Trophoblast cell (in vitro differentiated cells and primary cell): ENCODE data around the gene HPGD.

Experiments
- DNase-seq, 2 donors: peaks; one replicate each; pipeline ENCODE4 v3.0.0-alpha.2; 2016
- H2AFZ ChIP-seq: 2 replicates; pipeline ENCODE4 v1.6.1; 2013; ENCODE audit warnings: low read length, moderate library complexity, mild to moderate bottlenecking; ENCODE audit not compliant: insufficient read depth, poor library complexity
- H2AK5ac ChIP-seq: 2 replicates; pipeline ENCODE4 v1.6.1; 2013; ENCODE audit warnings: mild to moderate bottlenecking, low read length
- H2BK120ac ChIP-seq: 2 replicates; pipeline ENCODE4 v1.6.1; 2013; ENCODE audit warnings: low read length, mild to moderate bottlenecking, moderate library complexity; ENCODE audit not compliant: insufficient read depth, poor library complexity
- H2BK12ac ChIP-seq: 2 replicates; pipeline ENCODE4 v1.6.1; 2013; ENCODE audit warnings: mild to moderate bottlenecking, low read length, moderate library complexity
- H2BK5ac ChIP-seq: 2 replicates; pipeline ENCODE4 v1.6.1; 2013; ENCODE audit warnings: low read length, low read depth, moderate library complexity, mild to moderate bottlenecking; ENCODE audit not compliant: poor library complexity
- H3K14ac ChIP-seq: 2 replicates; pipeline ENCODE4 v1.6.1; 2013; ENCODE audit warnings: mild to moderate bottlenecking, low read length
- H3K18ac ChIP-seq: 2 replicates; pipeline ENCODE4 v1.6.1; 2013; ENCODE audit warnings: mild to moderate bottlenecking, low read length
- H3K23ac ChIP-seq: 2 replicates; pipeline ENCODE4 v1.6.1; 2013; ENCODE audit warnings: low read length
- H3K27ac ChIP-seq: 2 replicates; pipeline ENCODE4 v1.5.1; 2013; ENCODE audit warnings: low read depth, mild to moderate bottlenecking, inconsistent platforms, low read length, moderate library complexity
- H3K27me3 ChIP-seq: 2 replicates; pipeline ENCODE4 v1.6.1; 2013; ENCODE audit warnings: inconsistent platforms, mild to moderate bottlenecking, low read length, moderate library complexity; ENCODE audit not compliant: insufficient read depth
- H3K36me3 ChIP-seq, 2 experiments: 1 replicate in 1 of 2; 2 replicates in 1 of 2; pipeline ENCODE4 v1.6.1; 2013; ENCODE audit warnings: low read length in 2 of 2, mild to moderate bottlenecking in 2 of 2, moderate library complexity in 1 of 2; ENCODE audit not compliant: insufficient read depth in 2 of 2, control insufficient read depth in 1 of 2
- H3K4ac ChIP-seq: 2 replicates; pipeline ENCODE4 v1.6.1; 2013; ENCODE audit warnings: low read depth, mild to moderate bottlenecking, low read length, moderate library complexity
- H3K4me1 ChIP-seq, 2 experiments: 1 replicate in 1 of 2; 2 replicates in 1 of 2; pipeline ENCODE4 v1.6.1; 2013; ENCODE audit warnings: low read length in 2 of 2, mild to moderate bottlenecking in 2 of 2, moderate library complexity in 1 of 2; ENCODE audit not compliant: insufficient read depth in 2 of 2, control insufficient read depth in 1 of 2
- H3K4me2 ChIP-seq: 2 replicates; pipeline ENCODE4 v1.6.1; 2013; ENCODE audit warnings: inconsistent platforms, mild to moderate bottlenecking, low read length, moderate library complexity
- H3K4me3 ChIP-seq: 2 replicates; pipeline ENCODE4 v1.5.1; 2013; ENCODE audit warnings: mild to moderate bottlenecking, low read depth, low read length, inconsistent platforms
- H3K79me1 ChIP-seq: one replicate; pipeline ENCODE4 v1.6.1; 2013; ENCODE audit warnings: low read length
- H3K79me2 ChIP-seq: 2 replicates; pipeline ENCODE4 v1.6.1; 2013; ENCODE audit warnings: low read length, mild to moderate bottlenecking; ENCODE audit not compliant: control insufficient read depth, insufficient read depth, poor library complexity
- H3K9ac ChIP-seq: 2 replicates; pipeline ENCODE4 v1.6.1; 2013; ENCODE audit warnings: mild to moderate bottlenecking, low read length
- H3K9me3 ChIP-seq: 2 replicates; pipeline ENCODE4 v1.6.1; 2013; ENCODE audit warnings: low read depth, mild to moderate bottlenecking, control low read depth, inconsistent platforms, low read length; ENCODE audit not compliant: insufficient read depth
- H4K12ac ChIP-seq: 2 replicates; pipeline ENCODE4 v1.6.1; 2013; ENCODE audit warnings: low read depth, mild to moderate bottlenecking, low read length, moderate library complexity
- H4K8ac ChIP-seq: 2 replicates; pipeline ENCODE4 v1.6.1; 2013; ENCODE audit warnings: low read depth, mild to moderate bottlenecking, low read length, moderate library complexity
- H4K91ac ChIP-seq: one replicate; pipeline ENCODE4 v1.6.1; 2013; ENCODE audit warnings: low read depth, mild to moderate bottlenecking, low read length, moderate library complexity
- WGBS: extraction: QIAGEN DNeasy Blood & Tissue Kit; methylation state at CpG from one replicate; pipeline ENCODE4 v1.1.7; 2013; ENCODE audit warnings: missing lambda C conversion rate; ENCODE audit not compliant: insufficient read length, insufficient coverage; ENCODE audit errors: extremely low coverage; 5-methylcytosine and 5-hydroxymethylcytosine counted together

Gene HPGD

DNA sequence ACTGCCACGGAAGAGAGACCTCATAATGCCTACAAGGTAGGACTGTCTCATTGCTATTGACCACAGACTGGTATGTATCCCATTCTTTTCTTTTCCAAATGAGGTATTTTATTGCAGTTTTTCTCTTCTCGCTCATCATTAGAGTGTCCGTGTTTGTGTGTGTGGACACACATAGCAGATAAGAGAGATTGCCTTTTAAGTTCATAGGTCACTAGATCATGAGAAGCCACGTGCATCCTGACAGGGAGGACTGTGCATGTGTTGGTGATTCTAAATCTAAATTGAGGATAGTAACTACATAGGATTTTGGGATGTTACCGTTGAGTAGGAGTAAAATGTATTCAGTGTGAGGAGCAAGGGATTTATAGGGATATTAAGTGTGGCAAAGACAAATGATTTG, 37.3 kb downstream of the HPGD start:
- H3K4me3 ChIP-seq, result no peak overlapping the region
- H3K4me2 ChIP-seq, result no peak overlapping the region
- H3K79me2 ChIP-seq, result no peaks in the 10 kb centered on the region
- no peak overlapping the region for H2BK120ac ChIP-seq
- H3K23ac ChIP-seq, result no peak overlapping the region
- H4K12ac ChIP-seq, result no peak overlapping the region
- H3K4me1 ChIP-seq, result no peaks in the 10 kb centered on the region
- no peak overlapping the region for H2AFZ ChIP-seq
- no peak overlapping the region for H2BK5ac ChIP-seq
- DNase-seq, result no peak
- no peak overlapping the region for H3K9ac ChIP-seq
- no peaks in the 10 kb centered on the region for H3K9me3 ChIP-seq
- no CpG with 5 or more reads among the region's 5 CpGs for WGBS
- no peak overlapping the region for H3K18ac ChIP-seq
- no peak overlapping the region for H4K91ac ChIP-seq
- H2BK12ac ChIP-seq, result no peak overlapping the region
- no peak overlapping the region for H3K27ac ChIP-seq
- H3K4ac ChIP-seq, result no peak overlapping the region
- H3K36me3 ChIP-seq, result no peaks in the 10 kb centered on the region
- H4K8ac ChIP-seq, result no peak overlapping the region
- H3K14ac ChIP-seq, result no peak overlapping the region
- no peak overlapping the region for H2AK5ac ChIP-seq
- H3K27me3 ChIP-seq, result no peaks in the 10 kb centered on the region
- peaks cover 3% of the 10 kb centered on the region for H3K79me1 ChIP-seq

DNA sequence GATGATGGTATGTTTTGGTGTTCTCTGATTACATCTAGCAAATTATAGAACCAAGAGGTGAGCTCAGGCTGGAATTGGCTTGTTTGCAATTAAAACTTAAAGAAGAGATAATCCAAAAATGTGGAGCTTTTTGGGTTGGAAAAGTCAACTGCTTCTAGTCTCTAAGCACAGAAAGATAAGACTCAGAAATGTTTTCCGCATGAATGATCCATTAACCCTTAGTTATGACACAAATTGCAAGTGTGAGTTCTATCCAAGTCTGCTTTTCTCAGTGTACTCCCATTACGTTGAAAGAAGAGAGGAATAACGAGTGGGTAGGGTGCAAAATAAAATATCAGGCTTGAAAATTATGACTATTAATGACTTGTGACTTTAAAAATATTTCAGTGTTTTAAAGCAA, 38.5 kb downstream of the HPGD start:
- no peaks in the 10 kb centered on the region for H3K79me2 ChIP-seq
- no peak overlapping the region for H2BK120ac ChIP-seq
- H3K4me2 ChIP-seq, result no peak overlapping the region
- WGBS, result no CpG with 5 or more reads among the region's 3 CpGs
- no peak overlapping the region for H3K23ac ChIP-seq
- H4K12ac ChIP-seq, result no peak overlapping the region
- H4K8ac ChIP-seq, result no peak overlapping the region
- H3K4me1 ChIP-seq, result no peaks in the 10 kb centered on the region
- no peaks in the 10 kb centered on the region for H3K79me1 ChIP-seq
- no peak overlapping the region for H2AK5ac ChIP-seq
- no peaks in the 10 kb centered on the region for H3K36me3 ChIP-seq
- H4K91ac ChIP-seq, result no peak overlapping the region
- H3K27ac ChIP-seq, result no peak overlapping the region
- H2AFZ ChIP-seq, result no peak overlapping the region
- no peak for DNase-seq
- H3K18ac ChIP-seq, result no peak overlapping the region
- no peaks in the 10 kb centered on the region for H3K27me3 ChIP-seq
- H3K4me3 ChIP-seq, result no peak overlapping the region
- H2BK5ac ChIP-seq, result no peak overlapping the region
- no peaks in the 10 kb centered on the region for H3K9me3 ChIP-seq
- H3K4ac ChIP-seq, result no peak overlapping the region
- H3K9ac ChIP-seq, result no peak overlapping the region
- H2BK12ac ChIP-seq, result no peak overlapping the region
- H3K14ac ChIP-seq, result no peak overlapping the region

DNA sequence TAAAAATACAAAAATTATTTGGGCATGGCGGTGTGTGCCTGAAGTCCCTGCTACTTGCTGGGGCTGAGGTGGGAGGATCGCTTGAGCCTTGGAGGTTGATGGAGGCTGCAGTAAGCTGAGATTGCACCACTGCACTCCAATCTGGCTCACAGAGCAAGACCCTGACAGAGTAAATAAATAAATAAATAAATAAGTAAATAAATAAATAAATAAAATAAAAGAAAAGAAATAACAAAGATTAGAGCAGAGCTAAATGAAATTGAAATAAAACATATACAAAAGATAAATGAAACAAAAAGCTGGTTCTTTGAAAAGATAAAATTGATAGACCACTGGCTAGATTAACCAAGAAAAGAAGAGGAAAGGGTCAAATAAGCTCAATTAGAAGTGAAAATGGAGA, 43.1 kb downstream of the HPGD start:
- Histone ChIP-seq H2AFZ (no peak overlapping the region), H3K9ac (no peak overlapping the region), H2BK5ac (no peak overlapping the region), H3K4me3 (no peak overlapping the region), H4K91ac (no peak overlapping the region), H3K36me3 (no peaks in the 10 kb centered on the region), H3K27me3 (no peaks in the 10 kb centered on the region), H2AK5ac (no peak overlapping the region), H3K14ac (no peak overlapping the region), H4K12ac (no peak overlapping the region), H2BK120ac (no peak overlapping the region), H3K4me1 (no peaks in the 10 kb centered on the region), H3K27ac (no peak overlapping the region), H3K79me1 (no peaks in the 10 kb centered on the region), H3K4ac (no peak overlapping the region), H3K4me2 (no peak overlapping the region), H3K23ac (no peak overlapping the region), H3K9me3 (no peaks in the 10 kb centered on the region), H3K79me2 (no peaks in the 10 kb centered on the region), H2BK12ac (no peak overlapping the region), H4K8ac (no peak overlapping the region), H3K18ac (no peak overlapping the region)
- whole genome bisulfite sequencing, result no CpG with 5 or more reads among the region's 2 CpGs
- DNase-seq, result no peak

GRCh38 chr4:174475528-174475927, 46.8 kb downstream of the HPGD start:
- H3K4me1 ChIP-seq, result no peaks in the 10 kb centered on the region
- H3K18ac ChIP-seq, result no peak overlapping the region
- no peak overlapping the region for H3K9ac ChIP-seq
- WGBS, result no CpG with 5 or more reads among the region's 3 CpGs
- H3K14ac ChIP-seq, result no peak overlapping the region
- no peak overlapping the region for H4K91ac ChIP-seq
- H3K36me3 ChIP-seq, result no peaks in the 10 kb centered on the region
- H3K23ac ChIP-seq, result no peak overlapping the region
- H3K27ac ChIP-seq, result no peak overlapping the region
- no peak overlapping the region for H2AK5ac ChIP-seq
- no peak overlapping the region for H2AFZ ChIP-seq
- no peak overlapping the region for H3K4me2 ChIP-seq
- no peaks in the 10 kb centered on the region for H3K79me1 ChIP-seq
- no peak overlapping the region for H3K4ac ChIP-seq
- H2BK12ac ChIP-seq, result no peak overlapping the region
- no peak overlapping the region for H4K8ac ChIP-seq
- no peaks in the 10 kb centered on the region for H3K9me3 ChIP-seq
- H3K4me3 ChIP-seq, result no peak overlapping the region
- DNase-seq, result no peak
- no peak overlapping the region for H2BK120ac ChIP-seq
- H2BK5ac ChIP-seq, result no peak overlapping the region
- H3K79me2 ChIP-seq, result no peaks in the 10 kb centered on the region
- H4K12ac ChIP-seq, result no peak overlapping the region
- H3K27me3 ChIP-seq, result no peaks in the 10 kb centered on the region
